ENCODE measurements around the gene CENPP. TPM values are rescaled to one million over a fixed set of nuclear protein-coding genes. Genes with fewer than 3 reads are reported as not detected.

Gene CENPP
- total and polyA plus RNA-seq, 3 experiments from 2014 or later, result 2.5 to 20.9 (median 19.5) TPM

GRCh38 chr9:92480291-92480771, 154.6 kb downstream of the CENPP start:
- Histone ChIP-seq H3K27me3 (ENCODE audit: insufficient read depth, low read length, poor library complexity, severe bottlenecking) (no peaks in the 10 kb centered on the region), H3K36me3 (ENCODE audit: insufficient read depth, low read length) (no peaks in the 10 kb centered on the region), H3K9me3 (ENCODE audit: low read length) (no peaks in the 10 kb centered on the region), H3K27ac (ENCODE audit: low read depth, low read length) (no peak overlapping the region), H3K4me1 (ENCODE audit: insufficient read depth, low read length) (no peaks in the 10 kb centered on the region), H3K4me3 (ENCODE audit: low read length) (no peak overlapping the region)
- Mint-ChIP-seq H3K27me3 (peaks cover 0 to 3% of the 10 kb centered on the region in 2 donors), H3K9me3 (no peaks in the 10 kb centered on the region), H3K27ac (no peak overlapping the region), H3K36me3 (no peaks in the 10 kb centered on the region), H3K4me1 (peaks cover 2 to 7% (median 4%) of the 10 kb centered on the region in 3 donors), H3K4me3 (no peak overlapping the region)
- ChIA-PET POLR2A (interaction anchor here (0.6 kb wide), 1 partner anchor 17 kb away, joined by 3 read pairs; no protein-coding TSS in a partner anchor), CTCF (no interaction called here)
- no peak for DNase-seq

DNA sequence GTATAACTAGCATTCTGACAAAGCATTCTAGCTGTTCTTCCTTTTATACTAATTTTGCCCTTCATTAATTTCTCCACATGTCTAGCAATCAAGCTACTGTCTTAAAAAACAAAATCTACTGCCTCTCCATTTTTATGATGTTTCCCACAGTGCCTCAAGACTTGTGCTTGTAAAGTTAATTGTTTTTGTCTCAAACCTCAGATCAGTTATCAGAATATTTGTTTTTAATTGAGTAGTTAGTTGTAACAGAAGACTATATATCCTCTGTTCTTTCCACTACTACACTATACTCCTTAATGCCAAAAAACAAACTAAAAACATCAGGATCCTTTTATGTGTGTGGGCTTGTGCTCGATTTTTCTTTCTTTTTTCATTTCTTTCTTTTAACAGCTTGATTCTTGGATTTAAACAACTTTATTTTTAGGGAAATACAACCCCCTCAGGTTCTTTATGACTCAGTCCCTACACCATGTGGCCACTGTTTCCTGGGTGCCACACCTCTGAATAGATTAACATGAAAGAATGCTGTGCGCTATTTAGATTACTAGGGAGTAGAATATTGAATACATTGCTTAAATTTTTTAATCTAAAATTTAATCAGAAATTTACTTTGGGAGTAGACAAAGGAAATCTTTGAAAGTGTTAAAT, 155.4 kb downstream of the CENPP start:
- H3K36me3 Mint-ChIP-seq, result no peaks in the 10 kb centered on the region
- H3K4me1 ChIP-seq (ENCODE audit: insufficient read depth, low read length), result no peaks in the 10 kb centered on the region
- no peaks in the 10 kb centered on the region for H3K36me3 ChIP-seq (ENCODE audit: insufficient read depth, low read length)
- no peak overlapping the region for H3K4me3 Mint-ChIP-seq
- no peaks in the 10 kb centered on the region for H3K9me3 ChIP-seq (ENCODE audit: low read length)
- H3K4me3 ChIP-seq (ENCODE audit: low read length), result no peak overlapping the region
- H3K27ac Mint-ChIP-seq, result no peak overlapping the region
- H3K27me3 ChIP-seq (ENCODE audit: insufficient read depth, low read length, poor library complexity, severe bottlenecking), result no peaks in the 10 kb centered on the region
- peaks cover 0 to 3% of the 10 kb centered on the region in 2 donors for H3K27me3 Mint-ChIP-seq
- peaks cover 2 to 7% (median 4%) of the 10 kb centered on the region in 3 donors for H3K4me1 Mint-ChIP-seq
- H3K9me3 Mint-ChIP-seq, result no peaks in the 10 kb centered on the region
- ChIA-PET CTCF (no interaction called here), POLR2A (interaction anchor here (0.6 kb wide), 1 partner anchor 16 kb away, joined by 3 read pairs; no protein-coding TSS in a partner anchor)
- no peak overlapping the region for H3K27ac ChIP-seq (ENCODE audit: low read depth, low read length)
- DNase-seq, result no peak

DNA sequence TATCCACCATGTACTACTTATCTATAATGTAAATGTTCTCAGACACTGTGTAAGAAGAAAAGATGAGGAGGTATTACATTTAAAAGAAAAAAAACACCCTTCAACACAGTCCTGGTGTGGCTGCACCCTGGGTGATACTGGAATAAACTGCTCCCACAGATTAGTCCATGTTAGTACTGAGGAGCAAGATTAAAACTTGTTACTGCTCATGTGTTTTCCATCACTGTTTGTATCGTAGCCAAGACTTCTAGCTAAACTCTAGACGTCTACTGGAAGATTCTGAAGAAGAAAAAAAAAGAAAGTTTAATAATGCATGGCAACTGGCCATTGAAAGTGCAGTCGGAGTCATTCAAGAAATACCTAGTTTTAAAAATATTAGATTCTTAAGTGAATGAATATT, 156.6 kb downstream of the CENPP start, which contains the start of gene ASPN:
Gene ASPN (minus strand): TSS at position 178 of the 400 bp plus-strand sequence.
- Mint-ChIP-seq H3K4me3 (no peak within 1 kb of the TSS), H3K27me3 (peaks cover 0 to 3% of the 10 kb centered on the region in 2 donors), H3K36me3 (no peaks in the 10 kb centered on the region), H3K27ac (no peak within 1 kb of the TSS), H3K9me3 (no peaks in the 10 kb centered on the region), H3K4me1 (peaks cover 2 to 7% (median 4%) of the 10 kb centered on the region in 3 donors)
- no peak within 1 kb of the TSS for H3K4me3 ChIP-seq (ENCODE audit: low read length)
- H3K27ac ChIP-seq (ENCODE audit: low read depth, low read length), result no peak within 1 kb of the TSS
- H3K36me3 ChIP-seq (ENCODE audit: insufficient read depth, low read length), result no peaks in the 10 kb centered on the region
- H3K27me3 ChIP-seq (ENCODE audit: insufficient read depth, low read length, poor library complexity, severe bottlenecking), result no peaks in the 10 kb centered on the region
- CTCF ChIA-PET, result interaction anchor here (0.7 kb wide), 1 partner anchor 25 kb away, joined by 3 read pairs; no protein-coding TSS in a partner anchor
- no peaks in the 10 kb centered on the region for H3K9me3 ChIP-seq (ENCODE audit: low read length)
- DNase-seq, result no peak
- H3K4me1 ChIP-seq (ENCODE audit: insufficient read depth, low read length), result no peaks in the 10 kb centered on the region
- POLR2A ChIA-PET, result no interaction called here

DNA sequence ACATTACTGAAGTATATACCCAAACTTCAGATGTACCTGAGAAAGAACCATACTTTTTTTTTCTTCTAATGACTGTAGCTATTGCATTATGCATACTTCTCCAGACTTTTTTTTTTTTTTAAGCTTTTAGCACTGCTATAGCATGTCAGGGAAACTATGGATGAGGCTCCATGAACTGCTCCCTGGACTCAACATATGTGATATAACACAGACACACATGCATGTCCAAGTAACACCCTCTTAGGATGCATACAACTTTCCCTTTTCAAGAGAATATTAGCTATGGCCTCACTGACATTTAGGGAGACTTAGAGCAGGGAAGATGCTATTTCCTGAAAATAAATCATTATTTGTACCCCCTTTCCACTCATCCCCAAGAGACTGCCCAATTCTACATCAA, 157.1 kb downstream of the CENPP start:
- Mint-ChIP-seq H3K9me3 (no peaks in the 10 kb centered on the region), H3K36me3 (no peaks in the 10 kb centered on the region), H3K27ac (no peak overlapping the region), H3K4me1 (peaks cover 2 to 7% (median 4%) of the 10 kb centered on the region in 3 donors), H3K27me3 (peaks cover 0 to 3% of the 10 kb centered on the region in 2 donors), H3K4me3 (no peak overlapping the region)
- H3K36me3 ChIP-seq (ENCODE audit: insufficient read depth, low read length), result no peaks in the 10 kb centered on the region
- POLR2A ChIA-PET, result no interaction called here
- H3K4me3 ChIP-seq (ENCODE audit: low read length), result no peak overlapping the region
- CTCF ChIA-PET, result interaction anchor here (0.7 kb wide), 1 partner anchor 25 kb away, joined by 3 read pairs; no protein-coding TSS in a partner anchor
- no peaks in the 10 kb centered on the region for H3K27me3 ChIP-seq (ENCODE audit: insufficient read depth, low read length, poor library complexity, severe bottlenecking)
- no peak for DNase-seq
- H3K4me1 ChIP-seq (ENCODE audit: insufficient read depth, low read length), result no peaks in the 10 kb centered on the region
- no peak overlapping the region for H3K27ac ChIP-seq (ENCODE audit: low read depth, low read length)
- no peaks in the 10 kb centered on the region for H3K9me3 ChIP-seq (ENCODE audit: low read length)

DNA sequence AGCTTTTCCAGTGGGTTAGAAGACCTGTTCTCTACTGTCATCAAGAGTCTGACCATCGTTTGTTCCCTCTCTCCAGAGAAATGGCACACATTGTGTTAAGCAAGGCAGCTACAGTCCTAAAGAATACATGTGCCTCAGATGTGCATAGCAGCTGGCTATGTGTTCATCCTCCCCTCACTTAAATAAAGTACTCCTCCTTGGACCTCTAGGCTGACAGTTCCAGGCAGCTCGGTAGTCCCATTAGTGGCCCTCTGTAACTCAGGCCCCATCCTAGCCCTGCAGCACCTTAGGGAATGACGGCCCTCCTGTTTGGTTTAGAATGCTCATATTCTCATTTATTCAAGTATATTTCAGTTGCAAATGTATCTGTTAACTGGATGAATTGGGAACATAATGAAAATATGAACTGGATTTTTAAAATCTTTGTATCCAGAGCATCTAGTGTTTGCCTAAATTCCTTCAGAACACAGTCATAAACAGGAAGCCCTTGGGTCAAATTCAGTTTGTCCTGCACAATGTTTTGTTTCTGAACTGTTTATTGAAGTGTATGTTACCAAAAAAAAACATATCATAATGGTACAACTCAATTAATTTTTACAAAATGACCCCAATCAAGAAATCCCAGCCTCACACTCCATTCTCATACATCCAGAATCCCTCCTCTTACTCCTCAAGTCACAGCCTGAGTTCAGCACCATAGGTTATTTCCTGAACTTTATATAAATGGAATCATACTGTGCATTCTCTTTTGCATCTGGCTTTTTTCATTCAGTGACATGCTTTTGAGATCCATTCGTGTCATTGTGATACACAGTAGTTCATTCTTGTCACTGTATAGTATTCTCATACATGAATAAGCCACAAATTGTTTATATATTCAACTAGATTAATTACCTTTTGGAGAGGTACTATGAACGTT, 158.1 kb downstream of the CENPP start:
- H3K36me3 Mint-ChIP-seq, result no peaks in the 10 kb centered on the region
- peaks cover 0 to 3% of the 10 kb centered on the region in 2 donors for H3K27me3 Mint-ChIP-seq
- Histone ChIP-seq H3K4me1 (ENCODE audit: insufficient read depth, low read length) (no peaks in the 10 kb centered on the region), H3K27ac (ENCODE audit: low read depth, low read length) (no peak overlapping the region), H3K36me3 (ENCODE audit: insufficient read depth, low read length) (no peaks in the 10 kb centered on the region), H3K27me3 (ENCODE audit: insufficient read depth, low read length, poor library complexity, severe bottlenecking) (no peaks in the 10 kb centered on the region), H3K4me3 (ENCODE audit: low read length) (no peak overlapping the region), H3K9me3 (ENCODE audit: low read length) (no peaks in the 10 kb centered on the region)
- POLR2A ChIA-PET, result no interaction called here
- no peaks in the 10 kb centered on the region for H3K9me3 Mint-ChIP-seq
- DNase-seq, result no peak
- H3K27ac Mint-ChIP-seq, result peak overlapping the region in 1 of 8 donors; percentile 39
- CTCF ChIA-PET, result no interaction called here
- no peak overlapping the region for H3K4me3 Mint-ChIP-seq
- H3K4me1 Mint-ChIP-seq, result peaks cover 2 to 7% (median 4%) of the 10 kb centered on the region in 3 donors

GRCh38 chr9:92484563-92484962, 158.8 kb downstream of the CENPP start:
- no peak overlapping the region for H3K4me3 ChIP-seq (ENCODE audit: low read length)
- Mint-ChIP-seq H3K9me3 (no peaks in the 10 kb centered on the region), H3K36me3 (no peaks in the 10 kb centered on the region), H3K4me3 (no peak overlapping the region), H3K27me3 (peaks cover 0 to 3% of the 10 kb centered on the region in 2 donors), H3K4me1 (peaks cover 2 to 7% (median 4%) of the 10 kb centered on the region in 3 donors), H3K27ac (no peak overlapping the region)
- no peak overlapping the region for H3K27ac ChIP-seq (ENCODE audit: low read depth, low read length)
- H3K27me3 ChIP-seq (ENCODE audit: insufficient read depth, low read length, poor library complexity, severe bottlenecking), result no peaks in the 10 kb centered on the region
- DNase-seq, result no peak
- ChIA-PET CTCF (no interaction called here), POLR2A (no interaction called here)
- H3K4me1 ChIP-seq (ENCODE audit: insufficient read depth, low read length), result no peaks in the 10 kb centered on the region
- no peaks in the 10 kb centered on the region for H3K36me3 ChIP-seq (ENCODE audit: insufficient read depth, low read length)
- H3K9me3 ChIP-seq (ENCODE audit: low read length), result no peaks in the 10 kb centered on the region

DNA sequence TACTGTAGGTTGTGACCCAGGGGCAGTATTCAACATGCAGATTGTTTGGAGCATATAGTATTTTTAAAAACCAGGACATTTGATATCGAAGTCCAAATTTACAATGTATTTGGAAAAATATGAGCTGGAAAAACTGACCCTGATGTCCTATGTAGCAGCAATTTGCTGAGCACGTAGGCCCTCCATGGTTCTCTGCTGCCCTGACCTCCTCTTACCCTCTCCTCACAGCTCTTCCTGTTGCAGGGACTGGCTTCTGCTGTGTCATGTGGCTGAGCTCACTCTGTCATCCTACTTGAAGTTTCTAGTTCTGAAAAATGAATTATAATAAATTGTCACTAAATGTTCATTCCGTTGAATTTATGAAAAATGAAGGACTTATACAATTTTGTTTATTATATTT, 160.6 kb downstream of the CENPP start:
- Mint-ChIP-seq H3K9me3 (no peaks in the 10 kb centered on the region), H3K4me1 (peaks cover 0 to under 1% (median 0%) of the 10 kb centered on the region in 3 donors), H3K27me3 (peaks cover 0 to 3% of the 10 kb centered on the region in 2 donors), H3K27ac (no peak overlapping the region), H3K4me3 (no peak overlapping the region), H3K36me3 (no peaks in the 10 kb centered on the region)
- Histone ChIP-seq H3K27me3 (ENCODE audit: insufficient read depth, low read length, poor library complexity, severe bottlenecking) (no peaks in the 10 kb centered on the region), H3K9me3 (ENCODE audit: low read length) (no peaks in the 10 kb centered on the region), H3K36me3 (ENCODE audit: insufficient read depth, low read length) (no peaks in the 10 kb centered on the region), H3K4me1 (ENCODE audit: insufficient read depth, low read length) (no peaks in the 10 kb centered on the region), H3K27ac (ENCODE audit: low read depth, low read length) (no peak overlapping the region), H3K4me3 (ENCODE audit: low read length) (no peak overlapping the region)
- POLR2A ChIA-PET, result no interaction called here
- CTCF ChIA-PET, result no interaction called here
- no peak for DNase-seq
